B cell (primary cell): ENCODE results near the gene LSM14B. TPM values are rescaled to one million over a fixed set of nuclear protein-coding genes. Genes with fewer than 3 reads are reported as not detected.
A peak's percentile ranks its signal among the peaks of the same experiment; 100 is the strongest.

Experiments
- ATAC-seq: fragments of 200-7000 bp; cut with Tn5 transposase; one replicate; pipeline ENCODE4 v1.10.0; 2021; ENCODE audit warnings: low read depth, mild to moderate bottlenecking, moderate number of reproducible peaks, moderate library complexity
- CTCF ChIA-PET: fragments of 350-600 bp; sonication (Branson Sonifier 250); formaldehyde crosslinking; loops from one replicate; lab custom pipeline; 2021; ENCODE audit warnings: antibody characterized with exemption, inconsistent platforms; lab: Charles Lee
- POLR2A ChIA-PET: fragments of 350-600 bp; sonication (Branson Sonifier 250); formaldehyde crosslinking; loops from one replicate; lab custom pipeline; 2021; ENCODE audit warnings: antibody characterized with exemption; lab: Charles Lee
- DNase-seq: peaks from one replicate; pipeline ENCODE4 v3.0.0; 2013
- H2AFZ ChIP-seq: 2 replicates; pipeline ENCODE4 v1.6.1; 2012; ENCODE audit warnings: mild to moderate bottlenecking, low read depth, low read length; ENCODE audit not compliant: insufficient read depth, poor library complexity, severe bottlenecking
- H3K27ac ChIP-seq, 2 donors: 1 replicate in 1 of 2; 2 replicates in 1 of 2; pipeline ENCODE4 v1.5.1; 2012 to 2013; ENCODE audit warnings: low read length in 2 of 2, mild to moderate bottlenecking in 2 of 2, moderate library complexity in 1 of 2
- H3K27me3 ChIP-seq, 4 experiments: fragments of 200-600 bp in 1 of 4; sonication (generic) in 1 of 4; replicated peaks in 1 of 4; 1 replicate in 2 of 4; 2 replicates in 2 of 4; pipeline versions ENCODE4 v1.6.1 to v1.7.0; 2013 to 2016; ENCODE audit warnings: low read length in 3 of 4, mild to moderate bottlenecking in 2 of 4, mixed read lengths in 1 of 4, moderate library complexity in 1 of 4; ENCODE audit not compliant: insufficient read depth in 4 of 4, control insufficient read depth in 3 of 4; ENCODE audit errors: control extremely low read depth in 1 of 4
- H3K36me3 ChIP-seq, 2 experiments: replicated peaks in 1 of 2; 1 replicate in 1 of 2; 2 replicates in 1 of 2; pipeline versions ENCODE4 v1.6.1 to v1.7.1; 2013; ENCODE audit warnings: low read length in 1 of 2; ENCODE audit not compliant: insufficient read depth in 2 of 2, control insufficient read depth in 1 of 2; ENCODE audit errors: control extremely low read depth in 1 of 2, extremely low read depth in 1 of 2
- H3K4me1 ChIP-seq, 2 donors: fragments of 200-600 bp in 1 of 2; sonication (generic) in 1 of 2; 1 replicate in 1 of 2; 2 replicates in 1 of 2; pipeline versions ENCODE4 v1.5.1 to v1.6.1; 2013 to 2017; ENCODE audit warnings: low read length in 2 of 2; ENCODE audit not compliant: control insufficient read depth in 2 of 2, insufficient read depth in 2 of 2
- H3K4me2 ChIP-seq: replicated peaks from 2 replicates; pipeline ENCODE3; 2012; ENCODE audit warnings: mild to moderate bottlenecking, low read depth, low read length; ENCODE audit not compliant: poor library complexity, severe bottlenecking
- H3K4me3 ChIP-seq, 5 experiments: fragments of 200-600 bp in 1 of 5; sonication (generic) in 1 of 5; 1 replicate in 3 of 5; 2 replicates in 2 of 5; pipeline versions ENCODE4 v1.5.1 to v1.7.0; 2011 to 2016; ENCODE audit warnings: low read length in 4 of 5, mild to moderate bottlenecking in 4 of 5, low read depth in 2 of 5, control low read depth in 1 of 5, moderate library complexity in 1 of 5; ENCODE audit not compliant: insufficient read depth in 1 of 5; ENCODE audit errors: control extremely low read depth in 1 of 5, extremely low read depth in 1 of 5
- H3K79me2 ChIP-seq: fragments of 200-600 bp; sonication (generic); one replicate; pipeline ENCODE4 v1.6.0; 2016; ENCODE audit warnings: low read length; ENCODE audit not compliant: control insufficient read depth, insufficient read depth
- H3K9ac ChIP-seq: fragments of 200-600 bp; sonication (generic); 2 replicates; pipeline ENCODE4 v1.6.1; 2017; ENCODE audit warnings: mild to moderate bottlenecking, low read length, moderate library complexity
- H3K9me3 ChIP-seq, 3 donors: one replicate each; pipeline versions ENCODE4 v1.6.1 to v1.7.1; 2013; ENCODE audit warnings: low read length in 2 of 3; ENCODE audit not compliant: control insufficient read depth in 2 of 3, insufficient read depth in 1 of 3; ENCODE audit errors: control extremely low read depth in 1 of 3
- H4K20me1 ChIP-seq: 2 replicates; pipeline ENCODE4 v1.6.0; 2012; ENCODE audit warnings: mild to moderate bottlenecking, low read length; ENCODE audit not compliant: insufficient read depth, control insufficient read depth, poor library complexity, severe bottlenecking
- H3K27ac Mint-ChIP-seq: one replicate; pipeline ENCODE4 v1.8.0; 2021; ENCODE audit warnings: mixed read lengths
- H3K27me3 Mint-ChIP-seq: one replicate; pipeline ENCODE4 v1.8.0; 2021; ENCODE audit warnings: mixed read lengths
- H3K4me1 Mint-ChIP-seq: one replicate; pipeline ENCODE4 v1.8.0; 2021; ENCODE audit warnings: mixed read lengths
- H3K4me3 Mint-ChIP-seq: one replicate; pipeline ENCODE4 v1.8.0; 2021; ENCODE audit warnings: mixed read lengths
- H3K9me3 Mint-ChIP-seq: one replicate; pipeline ENCODE4 v1.8.0; 2022; ENCODE audit warnings: mixed read lengths; ENCODE audit not compliant: insufficient read depth
- EZH2 ChIP-seq: IDR thresholded peaks from 2 replicates; pipeline ENCODE4 v1.6.1; 2012; ENCODE audit warnings: borderline replicate concordance, low read depth, mild to moderate bottlenecking, moderate library complexity, low read length; ENCODE audit not compliant: insufficient read depth, poor library complexity, severe bottlenecking
- WGBS: methylation state at CpG from one replicate; pipeline ENCODE4 v1.1.5; 2013; ENCODE audit warnings: missing lambda C conversion rate; ENCODE audit not compliant: insufficient coverage; 5-methylcytosine and 5-hydroxymethylcytosine counted together
- intact Hi-C: fragments of 100-400 bp; cut with micrococcal nuclease; formaldehyde crosslinking; loops from one replicate; pipeline ENCODE4 v1.10.0; 2022
- polyA plus RNA-seq: library from polyadenylated mRNA; depleted of rRNA; stranded (reverse); fragments of >200 nt; gene quantifications from 2 replicates; pipeline ENCODE4 v1.2.3, GENCODE V29; 2012
- total RNA-seq, 2 donors: library from RNA; stranded (reverse); fragments of 120-200 nt in 1 of 2; gene quantifications; 1 replicate in 1 of 2; 2 replicates in 1 of 2; pipeline versions ENCODE4 v1.2.3 to v1.2.4, GENCODE V29; 2013 to 2022
- TF ChIP-seq, protein P1 (sequence below): fragments of 200-600 bp; IDR thresholded peaks from one replicate; pipeline ENCODE4 v1.8.0; 2022; ENCODE audit warnings: antibody characterized with exemption, mild to moderate bottlenecking

The LSM14B gene
- total and polyA plus RNA-seq, 2 donors (not counting 1 experiment from before 2014, with no cell fraction given) = 26.8 to 52.8 TPM

GRCh38 chr20:62129731-62130531 is 7.7 kb downstream of the LSM14B start:
- ATAC-seq (no peak), DNase-seq (no peak)
- Histone ChIP-seq H3K9ac (no peak overlapping the region), H3K9me3 (no peaks in the 10 kb centered on the region), H4K20me1 (peaks cover 57% of the 10 kb centered on the region), H2AFZ (no peak overlapping the region), H3K4me1 (peaks cover 5 to 29% of the 10 kb centered on the region in 2 donors), H3K4me3 (no peak overlapping the region), H3K27ac (peak overlapping the region in 1 of 2 donors; percentile 39), H3K27me3 (no peaks in the 10 kb centered on the region), H3K79me2 (peaks cover 59% of the 10 kb centered on the region), H3K4me2 (peak overlapping the region; percentile 30), H3K36me3 (peaks cover 0 to 91% of the 10 kb centered on the region in 2 experiments)
- ChIA-PET POLR2A (no interaction called here), CTCF (interaction anchor here (0.7 to 1.3 kb wide), 3 partner anchors 119 to 1537 kb away, joined by 3 to 4 read pairs (median 4); no protein-coding TSS in a partner anchor)
- 65% methylated on average over 17 of the region's 20 CpGs for WGBS
- Mint-ChIP-seq H3K27ac (peak overlapping the region; percentile 32), H3K9me3 (no peaks in the 10 kb centered on the region), H3K27me3 (no peaks in the 10 kb centered on the region), H3K4me1 (peaks cover 28% of the 10 kb centered on the region), H3K4me3 (no peak overlapping the region)
- TF ChIP-seq, protein P1, sequence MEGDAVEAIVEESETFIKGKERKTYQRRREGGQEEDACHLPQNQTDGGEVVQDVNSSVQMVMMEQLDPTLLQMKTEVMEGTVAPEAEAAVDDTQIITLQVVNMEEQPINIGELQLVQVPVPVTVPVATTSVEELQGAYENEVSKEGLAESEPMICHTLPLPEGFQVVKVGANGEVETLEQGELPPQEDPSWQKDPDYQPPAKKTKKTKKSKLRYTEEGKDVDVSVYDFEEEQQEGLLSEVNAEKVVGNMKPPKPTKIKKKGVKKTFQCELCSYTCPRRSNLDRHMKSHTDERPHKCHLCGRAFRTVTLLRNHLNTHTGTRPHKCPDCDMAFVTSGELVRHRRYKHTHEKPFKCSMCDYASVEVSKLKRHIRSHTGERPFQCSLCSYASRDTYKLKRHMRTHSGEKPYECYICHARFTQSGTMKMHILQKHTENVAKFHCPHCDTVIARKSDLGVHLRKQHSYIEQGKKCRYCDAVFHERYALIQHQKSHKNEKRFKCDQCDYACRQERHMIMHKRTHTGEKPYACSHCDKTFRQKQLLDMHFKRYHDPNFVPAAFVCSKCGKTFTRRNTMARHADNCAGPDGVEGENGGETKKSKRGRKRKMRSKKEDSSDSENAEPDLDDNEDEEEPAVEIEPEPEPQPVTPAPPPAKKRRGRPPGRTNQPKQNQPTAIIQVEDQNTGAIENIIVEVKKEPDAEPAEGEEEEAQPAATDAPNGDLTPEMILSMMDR = no peak
- no peak for TF ChIP-seq EZH2
- intact Hi-C loops = loop anchor here (10.0 kb wide), 1 partner anchor 255 kb away; the partner anchor contains the start of gene RPS21
